ENCODE measurements around the gene PTPRU.

PTPRU gene

DNA sequence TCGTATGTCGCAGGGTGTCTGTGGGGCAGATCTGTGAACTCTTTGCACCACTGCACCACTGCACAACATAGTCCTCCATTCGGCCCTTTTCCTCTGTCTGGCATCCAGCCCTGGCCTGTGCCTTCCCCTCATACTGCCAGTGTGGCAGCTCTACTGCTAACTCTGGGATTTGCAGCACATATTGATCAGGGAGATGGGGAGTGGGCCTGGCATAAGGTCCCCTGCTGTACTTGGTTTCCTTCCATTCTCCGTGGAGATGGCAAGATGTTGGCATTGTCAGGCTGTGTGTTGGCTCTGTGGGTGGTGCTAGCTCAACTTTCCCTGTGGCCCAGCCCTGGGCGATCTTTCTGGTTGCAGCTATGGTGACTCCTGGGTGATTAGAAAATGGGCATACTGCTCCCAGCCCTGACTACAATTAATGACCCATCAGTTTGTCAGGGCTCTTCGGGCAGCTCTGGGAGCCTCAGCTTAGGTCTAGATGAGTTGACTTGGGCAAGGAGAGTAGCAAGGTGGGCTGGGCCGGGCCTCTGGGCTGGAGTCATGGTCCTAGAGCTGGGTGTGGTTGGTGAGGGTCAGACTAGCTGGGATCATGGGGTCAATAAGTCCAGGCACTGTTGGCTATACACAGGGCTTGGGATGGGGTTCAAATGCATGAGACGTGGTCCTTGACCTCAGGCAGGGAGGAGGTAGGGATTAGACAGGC is 11.4 kb downstream of the PTPRU start:
- no peak for DNase-seq

- no peak for DNase-seq
Observed at GRCh38 chr1:29248409-29248808, 12.1 kb downstream of the PTPRU start.

DNA sequence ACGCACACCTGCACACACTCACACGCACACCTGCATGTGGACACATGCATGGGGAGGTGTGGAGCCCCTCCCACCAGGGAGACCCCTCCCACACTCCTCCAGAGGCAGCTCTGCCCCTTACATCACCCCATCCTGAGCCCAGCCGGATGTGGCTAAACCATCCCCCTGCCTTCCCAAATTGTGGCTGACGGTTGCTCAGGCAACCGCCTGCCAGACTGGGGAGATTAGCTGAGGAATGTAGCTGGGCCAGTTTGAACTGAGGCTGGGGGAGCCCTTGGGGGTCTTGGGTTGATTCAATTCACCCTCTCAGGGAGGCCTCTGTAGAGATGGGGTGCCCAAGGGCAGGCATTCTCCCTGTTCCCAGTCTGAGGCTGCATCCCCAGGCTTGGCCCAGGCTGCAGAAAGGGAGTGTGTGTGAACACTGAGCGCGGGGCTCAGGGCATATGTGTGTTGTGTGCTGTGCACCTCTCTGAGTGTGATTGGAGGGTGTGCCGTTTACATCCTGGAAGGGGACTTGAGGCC is 12.9 kb downstream of the PTPRU start:
- DNase-seq: peak; percentile 3

DNA sequence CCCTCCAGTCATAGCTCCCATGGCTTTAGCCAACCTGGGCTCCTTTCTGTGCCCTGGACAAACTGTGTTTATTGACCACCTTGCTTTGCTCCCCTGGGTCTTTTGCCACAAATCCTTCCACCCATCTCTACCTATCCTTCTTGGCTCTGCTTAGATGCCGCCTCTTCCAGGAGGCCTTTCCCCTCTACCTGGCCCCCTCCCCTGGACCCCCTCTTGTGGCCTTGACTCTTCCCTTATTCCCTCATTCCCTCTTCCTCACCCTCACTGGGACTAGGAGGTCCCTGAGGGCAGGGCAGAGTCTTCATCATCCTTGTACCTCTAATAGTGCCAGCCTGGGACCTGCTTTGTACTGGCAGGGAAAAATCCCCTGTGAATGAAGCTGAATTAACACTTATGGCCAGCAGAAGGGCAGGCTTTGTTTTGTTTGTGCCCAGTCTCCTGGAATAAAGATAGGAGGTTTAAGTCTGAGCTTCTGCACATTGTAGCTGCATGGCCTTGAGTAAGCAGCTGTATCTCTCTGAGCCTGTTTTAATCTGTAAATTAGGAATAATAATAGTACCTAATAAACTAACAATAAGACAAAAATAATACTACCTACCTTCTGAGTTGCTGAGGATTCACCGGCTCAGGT is 13.7 kb downstream of the PTPRU start:
- DNase-seq: no peak

GRCh38 chr1:29251164-29252124 is 15.1 kb downstream of the PTPRU start:
- DNase-seq: no peak

DNA sequence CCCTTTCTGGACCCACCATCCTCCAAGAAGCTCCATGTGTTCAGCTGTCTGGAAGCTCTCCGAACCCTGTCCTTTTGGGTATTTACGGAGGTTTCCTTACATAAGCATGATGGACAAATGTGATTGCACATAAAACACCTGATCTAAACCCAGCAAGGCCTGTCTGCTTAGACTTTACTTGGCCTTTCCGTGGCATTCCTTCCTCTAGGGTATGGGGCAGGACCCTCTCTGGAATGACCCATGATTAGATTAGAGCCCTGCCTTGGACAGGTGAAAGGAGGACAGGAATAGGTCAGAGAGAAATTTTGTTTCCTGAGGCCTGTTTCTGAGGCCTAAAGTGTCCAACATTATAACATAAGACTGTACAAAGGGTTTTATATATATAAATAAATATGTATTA is 16.9 kb downstream of the PTPRU start:
- no peak for DNase-seq

- DNase-seq: peak; percentile 51
Observed at GRCh38 chr1:29254346-29254745, 18.0 kb downstream of the PTPRU start.

GRCh38 chr1:29255134-29255666 is 18.9 kb downstream of the PTPRU start:
- no peak for DNase-seq

DNA sequence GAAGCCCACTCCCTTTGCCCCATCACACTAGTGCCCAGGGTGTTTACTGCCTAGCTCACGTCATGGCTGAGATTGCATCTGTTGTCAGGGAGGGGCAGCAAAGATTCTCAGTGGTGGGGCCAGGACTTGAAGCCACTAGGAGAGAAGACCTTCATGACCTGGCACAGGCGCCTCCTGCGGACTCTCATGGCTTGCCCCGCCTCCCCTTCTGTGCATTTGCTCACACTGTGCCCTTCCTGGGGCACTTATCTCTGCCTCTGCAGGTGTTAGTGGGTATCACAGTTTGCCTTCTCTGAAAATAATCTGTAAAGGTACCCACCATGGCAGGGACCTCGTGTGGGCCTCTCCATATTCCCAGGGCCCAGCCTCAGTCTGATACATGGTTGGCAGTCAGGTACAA is 20.1 kb downstream of the PTPRU start:
- no peak for DNase-seq

GRCh38 chr1:29256979-29257804 is 20.9 kb downstream of the PTPRU start:
- DNase-seq: no peak

DNA sequence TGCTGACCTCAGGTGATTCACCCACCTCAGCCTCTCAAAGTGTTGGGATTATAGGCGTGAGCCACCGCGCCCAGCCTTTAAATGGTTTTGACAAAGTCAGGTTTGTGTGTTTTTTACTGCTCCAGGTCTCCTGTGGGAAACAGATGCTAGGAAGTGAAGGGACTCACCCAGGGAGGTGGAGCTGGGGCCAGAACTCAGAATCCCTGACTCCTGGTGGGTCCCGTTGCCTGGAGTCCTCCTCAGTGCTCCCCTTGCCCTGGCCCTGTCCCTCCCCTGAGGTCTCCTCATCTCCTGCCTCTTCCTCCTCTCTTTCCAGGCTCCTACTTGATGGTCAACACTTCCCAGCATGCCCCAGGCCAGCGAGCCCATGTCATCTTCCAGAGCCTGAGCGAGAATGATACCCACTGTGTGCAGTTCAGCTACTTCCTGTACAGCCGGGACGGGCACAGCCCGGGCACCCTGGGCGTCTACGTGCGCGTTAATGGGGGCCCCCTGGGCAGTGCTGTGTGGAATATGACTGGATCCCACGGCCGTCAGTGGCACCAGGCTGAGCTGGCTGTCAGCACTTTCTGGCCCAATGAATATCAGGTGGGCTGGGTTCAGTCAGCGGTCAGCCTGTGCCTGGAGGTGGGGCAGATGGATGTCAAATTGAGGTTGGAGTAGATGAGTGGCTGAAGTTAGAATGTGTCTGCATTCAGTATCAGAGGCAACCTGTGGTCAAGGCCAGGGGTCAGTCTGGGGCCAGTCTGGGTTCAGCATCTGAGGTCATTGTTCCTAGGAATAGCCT is 22.1 kb downstream of the PTPRU start:
- DNase-seq: no peak

DNA sequence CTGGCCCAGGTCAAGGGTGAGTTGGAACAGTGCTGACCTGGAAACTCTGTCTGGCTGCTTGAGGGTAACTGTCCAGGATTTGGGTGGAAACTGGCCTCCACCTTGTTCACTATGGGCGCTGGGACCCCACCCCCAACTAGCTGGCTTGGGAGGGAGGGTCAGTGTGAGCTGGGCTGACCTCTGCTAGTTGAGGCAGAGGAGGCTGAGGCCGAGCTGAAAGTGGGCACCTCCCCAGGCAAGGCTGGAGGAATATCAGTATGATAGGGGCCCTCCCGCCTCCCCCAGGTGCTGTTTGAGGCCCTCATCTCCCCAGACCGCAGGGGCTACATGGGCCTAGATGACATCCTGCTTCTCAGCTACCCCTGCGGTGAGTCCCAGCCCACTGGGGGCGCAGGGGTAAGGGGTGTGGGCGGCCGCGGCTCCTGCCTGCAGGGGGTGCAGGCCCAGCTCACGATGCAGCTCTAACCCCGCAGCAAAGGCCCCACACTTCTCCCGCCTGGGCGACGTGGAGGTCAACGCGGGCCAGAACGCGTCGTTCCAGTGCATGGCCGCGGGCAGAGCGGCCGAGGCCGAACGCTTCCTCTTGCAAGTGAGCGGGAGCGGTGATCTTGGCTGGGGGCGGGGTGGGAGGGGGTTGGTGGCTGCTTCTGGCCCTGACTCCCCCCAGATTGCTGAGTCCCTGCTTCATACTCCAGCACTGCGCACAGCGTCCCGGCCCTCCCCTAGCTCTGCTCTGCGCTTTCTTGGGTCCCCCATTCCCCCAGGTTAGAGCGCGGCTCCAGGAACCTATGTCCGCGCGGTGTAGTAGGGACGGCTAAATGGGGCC is 22.9 kb downstream of the PTPRU start:
- DNase-seq: no peak

GRCh38 chr1:29259802-29260441 is 23.6 kb downstream of the PTPRU start:
- no peak for DNase-seq

GRCh38 chr1:29260531-29260930 is 24.2 kb downstream of the PTPRU start:
- DNase-seq: no peak

DNA sequence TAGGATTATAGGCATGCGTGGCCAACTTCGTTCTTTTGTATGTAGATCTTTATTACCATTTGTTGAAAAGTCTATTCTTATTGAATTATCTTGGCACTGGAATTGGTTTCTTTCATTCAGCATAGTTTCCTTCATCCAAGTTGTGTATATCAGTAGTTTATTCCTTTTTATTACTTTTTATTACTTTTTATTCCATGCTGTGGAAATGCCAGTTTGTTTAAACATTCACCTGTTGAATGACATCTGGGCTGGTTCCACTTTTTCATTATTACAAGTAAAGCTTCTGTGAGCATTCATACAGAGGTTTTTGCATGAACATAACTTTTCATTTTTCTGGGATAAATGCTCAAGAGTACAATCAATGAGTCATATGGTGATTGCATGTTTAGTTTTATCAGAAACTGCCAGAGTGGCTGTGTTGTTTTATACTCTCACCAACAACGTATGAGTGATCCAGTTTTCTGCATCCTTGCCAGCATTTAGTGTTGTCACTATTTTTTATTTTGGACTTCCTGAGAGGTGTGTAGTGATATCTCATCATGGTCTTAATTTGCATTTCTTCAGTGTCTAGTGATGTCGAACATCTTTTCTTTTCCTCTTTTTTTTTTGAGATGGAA is 28.6 kb downstream of the PTPRU start:
- no peak for DNase-seq

DNA sequence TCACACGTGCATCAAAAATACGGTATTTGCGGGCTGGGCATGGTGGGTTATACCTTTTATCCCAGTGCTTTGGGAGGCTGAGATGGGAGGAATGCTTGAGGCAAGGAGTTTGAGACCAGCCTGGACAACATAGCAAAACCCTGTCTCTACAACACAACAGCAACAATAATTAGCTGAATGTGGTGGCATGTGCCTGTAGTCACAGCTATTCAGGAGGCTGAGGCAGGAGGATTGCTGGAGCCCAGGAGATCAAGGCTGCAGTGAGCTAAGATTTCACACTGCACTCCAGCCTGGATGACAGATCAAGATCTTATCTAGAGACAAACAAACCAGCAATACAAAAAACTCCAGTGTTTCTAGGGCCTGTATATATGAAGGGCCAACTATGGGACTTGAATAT is 30.6 kb downstream of the PTPRU start:
- DNase-seq: no peak

DNA sequence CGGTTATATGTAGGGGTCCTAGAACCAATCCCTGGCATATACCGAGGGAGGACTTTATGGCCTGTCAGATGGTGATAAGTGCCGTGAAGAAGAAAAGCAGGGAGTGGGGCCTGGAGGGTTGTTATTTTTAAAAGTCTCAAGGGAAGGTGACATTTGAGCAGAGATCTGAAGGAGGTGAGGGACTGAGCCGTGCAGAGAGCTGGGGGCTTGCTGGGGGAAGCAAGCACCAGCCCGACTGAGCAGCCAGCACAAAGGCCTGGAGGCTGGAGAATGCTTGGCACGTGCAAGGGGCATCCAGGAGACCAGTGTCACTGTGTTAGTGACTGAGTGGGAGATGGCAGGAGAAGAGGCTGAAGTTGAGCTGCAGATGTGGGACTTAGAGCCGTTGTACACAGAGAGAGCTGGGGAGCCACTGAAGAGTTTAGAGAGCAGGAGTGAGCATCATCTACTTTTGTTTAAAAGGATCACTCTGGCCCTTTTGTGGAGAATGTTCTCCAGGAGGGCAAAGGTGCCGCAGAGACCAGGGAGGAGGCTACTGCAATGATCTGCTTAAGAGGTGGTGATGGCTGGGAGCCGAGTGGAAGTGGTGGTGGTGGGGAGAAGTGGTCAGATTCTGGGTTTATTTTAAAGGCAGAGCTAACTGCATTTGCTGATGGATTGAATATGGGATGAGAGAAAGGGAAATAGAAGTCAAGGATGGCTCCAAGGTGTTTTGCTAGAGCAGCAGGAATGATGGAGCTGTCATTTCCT is 31.2 kb downstream of the PTPRU start:
- no peak for DNase-seq

GRCh38 chr1:29269382-29269781 is 33.1 kb downstream of the PTPRU start:
- DNase-seq: no peak

Data from MV-4-11 (cell line).